GM10266 (cell line): ENCODE data around the gene FXYD6.

Experiments used
- DNase-seq: peaks from one replicate; pipeline ENCODE4 v3.0.0; 2012; ENCODE audit errors: extremely low spot score
- CTCF ChIP-seq: IDR thresholded peaks from 2 replicates; pipeline ENCODE4 v1.5.1; 2012; ENCODE audit warnings: mild to moderate bottlenecking, low read depth; ENCODE audit not compliant: control insufficient read depth, insufficient read depth; ENCODE audit errors: missing control alignments

The FXYD6 gene

GRCh38 chr11:117921456-117921855, 45.0 kb upstream of the FXYD6 start:
- DNase-seq, result no peak
- no peak for TF ChIP-seq CTCF

GRCh38 chr11:117919781-117920221, 43.3 kb upstream of the FXYD6 start:
- no peak for TF ChIP-seq CTCF
- peak; percentile 21 for DNase-seq

DNA sequence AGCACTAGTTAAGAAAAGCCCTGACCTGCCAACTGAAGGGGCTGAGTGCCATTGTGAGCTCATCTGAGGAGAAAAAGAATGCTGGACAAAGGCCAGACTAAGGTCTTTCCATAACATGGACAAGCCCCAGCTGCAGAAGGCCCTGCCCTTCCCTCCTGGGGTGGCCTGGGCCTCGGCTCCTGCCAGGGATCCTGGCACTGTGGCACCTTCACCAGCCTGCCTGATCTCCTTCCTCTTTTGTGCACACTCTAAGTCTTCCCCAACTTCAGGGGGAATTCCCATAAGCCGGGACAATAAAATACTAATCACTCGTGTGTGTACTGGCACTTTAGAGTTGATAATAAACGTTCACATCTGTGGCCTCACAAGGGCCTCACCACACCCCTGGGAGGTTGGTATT, 42.9 kb upstream of the FXYD6 start:
- DNase-seq, result no peak
- no peak for TF ChIP-seq CTCF

- TF ChIP-seq CTCF, result no peak
- DNase-seq, result no peak
Measured at GRCh38 chr11:117918366-117919255, 42.2 kb upstream of the FXYD6 start.

- no peak for TF ChIP-seq CTCF
- DNase-seq, result no peak
Measured at GRCh38 chr11:117917591-117918151, 41.2 kb upstream of the FXYD6 start.

DNA sequence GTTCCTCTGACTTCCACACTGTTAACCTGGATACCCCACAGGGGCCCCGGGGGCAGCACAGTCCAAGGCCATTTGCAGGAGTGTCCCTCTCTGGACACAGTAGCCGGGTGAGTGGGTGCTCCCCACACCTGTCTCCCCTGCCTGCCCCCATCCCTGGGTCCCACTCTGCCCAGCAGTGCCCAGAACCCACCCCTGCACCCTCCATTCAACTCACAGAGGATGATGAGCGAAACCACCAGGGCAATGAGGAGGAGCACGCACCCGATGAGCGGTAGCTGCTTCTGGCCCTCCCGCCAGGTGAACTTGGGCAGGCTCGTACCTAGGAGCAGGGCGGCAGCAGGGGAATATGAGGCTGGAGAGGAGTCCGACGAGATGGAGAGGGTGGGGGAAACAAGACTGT, 40.5 kb upstream of the FXYD6 start:
- no peak for DNase-seq
- TF ChIP-seq CTCF, result no peak

- no peak for TF ChIP-seq CTCF
Measured at GRCh38 chr11:117915672-117916235, 39.3 kb upstream of the FXYD6 start.

More at GRCh38 chr11:117915672-117916235, 39.3 kb upstream of the FXYD6 start:
- DNase-seq, result no peak
